H9 (cell line): ENCODE data around the gene RDH5. TPM values are rescaled to one million over a fixed set of nuclear protein-coding genes. Genes with fewer than 3 reads are reported as not detected.

Experiments used
- DNase-seq: peaks from one replicate; pipeline ENCODE4 v3.0.0-alpha.2; 2017
- H2AFZ ChIP-seq: one replicate; pipeline ENCODE4 v1.6.1; 2013; ENCODE audit warnings: mild to moderate bottlenecking, low read length, control low read depth, moderate library complexity
- H2AK5ac ChIP-seq: 2 replicates; pipeline ENCODE4 v1.6.1; 2013; ENCODE audit warnings: low read length, control low read depth, mixed read lengths; ENCODE audit not compliant: insufficient read length
- H2BK120ac ChIP-seq: one replicate; pipeline ENCODE4 v1.6.1; 2013; ENCODE audit warnings: low read depth, mild to moderate bottlenecking, low read length, control low read depth, inconsistent platforms; ENCODE audit not compliant: poor library complexity, severe bottlenecking
- H2BK12ac ChIP-seq: 2 replicates; pipeline ENCODE4 v1.6.1; 2013; ENCODE audit warnings: low read length, control low read depth, mixed read lengths, low read depth; ENCODE audit not compliant: insufficient read length
- H2BK15ac ChIP-seq: 2 replicates; pipeline ENCODE4 v1.6.1; 2013; ENCODE audit warnings: low read depth, low read length, control low read depth
- H2BK20ac ChIP-seq: one replicate; pipeline ENCODE4 v1.6.1; 2013; ENCODE audit warnings: low read depth, mild to moderate bottlenecking, low read length, control low read depth, inconsistent platforms; ENCODE audit not compliant: poor library complexity, severe bottlenecking
- H2BK5ac ChIP-seq: 2 replicates; pipeline ENCODE4 v1.6.1; 2013; ENCODE audit warnings: low read length, control low read depth, mixed read lengths; ENCODE audit not compliant: insufficient read length
- H3K14ac ChIP-seq: 2 replicates; pipeline ENCODE4 v1.6.1; 2013; ENCODE audit warnings: low read length, control low read depth; ENCODE audit not compliant: insufficient read depth
- H3K18ac ChIP-seq: 2 replicates; pipeline ENCODE4 v1.6.1; 2013; ENCODE audit warnings: low read depth, mild to moderate bottlenecking, mixed read lengths, low read length, control low read depth; ENCODE audit not compliant: insufficient read length
- H3K23ac ChIP-seq: 2 replicates; pipeline ENCODE4 v1.6.1; 2013; ENCODE audit warnings: low read length, control low read depth, mixed read lengths, low read depth; ENCODE audit not compliant: insufficient read length
- H3K23me2 ChIP-seq: 2 replicates; pipeline ENCODE4 v1.6.1; 2013; ENCODE audit warnings: low read depth, mild to moderate bottlenecking, mixed read lengths, low read length, control low read depth; ENCODE audit not compliant: insufficient read length, poor library complexity, severe bottlenecking
- H3K27ac ChIP-seq: 2 replicates; pipeline ENCODE4 v1.5.1; 2013; ENCODE audit warnings: low read length, control low read depth, mixed read lengths, low read depth; ENCODE audit not compliant: insufficient read length
- H3K27me3 ChIP-seq: 2 replicates; pipeline ENCODE4 v1.6.1; 2013; ENCODE audit warnings: low read length, control low read depth, inconsistent platforms; ENCODE audit not compliant: insufficient read depth
- H3K4ac ChIP-seq: 2 replicates; pipeline ENCODE4 v1.6.1; 2013; ENCODE audit warnings: low read depth, mild to moderate bottlenecking, control low read depth, inconsistent platforms, low read length, moderate library complexity
- H3K4me1 ChIP-seq: 2 replicates; pipeline ENCODE4 v1.6.1; 2013; ENCODE audit warnings: low read length, control low read depth, inconsistent platforms; ENCODE audit not compliant: insufficient read depth
- H3K4me2 ChIP-seq: 2 replicates; pipeline ENCODE4 v1.6.1; 2013; ENCODE audit warnings: low read length, control low read depth, mixed read lengths; ENCODE audit not compliant: insufficient read length, insufficient read depth
- H3K56ac ChIP-seq: 2 replicates; pipeline ENCODE4 v1.6.1; 2013; ENCODE audit warnings: low read depth, mild to moderate bottlenecking, mixed read lengths, low read length, control low read depth; ENCODE audit not compliant: insufficient read length
- H3K79me1 ChIP-seq: 2 replicates; pipeline ENCODE4 v1.6.1; 2013; ENCODE audit warnings: low read depth, mild to moderate bottlenecking, moderate library complexity, low read length, control low read depth, inconsistent platforms; ENCODE audit not compliant: insufficient read depth, poor library complexity, severe bottlenecking
- H3K79me2 ChIP-seq: 2 replicates; pipeline ENCODE4 v1.6.1; 2013; ENCODE audit warnings: low read length, control low read depth, inconsistent platforms; ENCODE audit not compliant: insufficient read depth
- H3K9ac ChIP-seq: 2 replicates; pipeline ENCODE4 v1.6.1; 2013; ENCODE audit warnings: low read length, control low read depth, mixed read lengths; ENCODE audit not compliant: insufficient read length; ENCODE audit errors: extremely low read depth
- H3K9me3 ChIP-seq: one replicate; pipeline ENCODE4 v1.6.1; 2013; ENCODE audit warnings: low read depth, low read length, inconsistent platforms; ENCODE audit not compliant: control insufficient read depth
- H3T11ph ChIP-seq: one replicate; pipeline ENCODE4 v1.6.1; 2013; ENCODE audit warnings: mild to moderate bottlenecking, low read length, control low read depth, inconsistent platforms
- H4K20me1 ChIP-seq: one replicate; pipeline ENCODE4 v1.6.1; 2013; ENCODE audit not compliant: control insufficient read depth, insufficient read length, insufficient read depth
- H4K5ac ChIP-seq: 2 replicates; pipeline ENCODE4 v1.6.1; 2013; ENCODE audit warnings: low read depth, mild to moderate bottlenecking, mixed read lengths, low read length, control low read depth; ENCODE audit not compliant: insufficient read length
- H4K8ac ChIP-seq: replicated peaks from 2 replicates; pipeline ENCODE4 v1.6.1; 2013; ENCODE audit warnings: low read length, control low read depth, mixed read lengths, low read depth; ENCODE audit not compliant: insufficient read length
- H4K91ac ChIP-seq: 2 replicates; pipeline ENCODE4 v1.6.1; 2013; ENCODE audit warnings: low read depth, mild to moderate bottlenecking, moderate library complexity, mixed read lengths, low read length, control low read depth; ENCODE audit not compliant: insufficient read length
- H3K27ac Mint-ChIP-seq, 3 experiments: 2 replicates in 2 of 3; 3 replicates in 1 of 3; pipeline ENCODE4 v1.8.0; 2020 to 2021; ENCODE audit warnings: mixed read lengths in 3 of 3, mild to moderate bottlenecking in 1 of 3, moderate library complexity in 1 of 3
- H3K27me3 Mint-ChIP-seq: 2 replicates; pipeline ENCODE4 v1.8.0; 2021; ENCODE audit warnings: low read depth, mild to moderate bottlenecking, moderate library complexity, mixed read lengths
- H3K36me3 Mint-ChIP-seq, 3 experiments: 2 replicates in 2 of 3; 3 replicates in 1 of 3; pipeline ENCODE4 v1.8.0; 2020 to 2021; ENCODE audit warnings: low read depth in 3 of 3, mixed read lengths in 3 of 3; ENCODE audit not compliant: insufficient read depth in 1 of 3
- H3K4me1 Mint-ChIP-seq, 2 experiments: 2 replicates each; pipeline ENCODE4 v1.8.0; 2020; ENCODE audit warnings: mixed read lengths in 2 of 2
- H3K4me3 Mint-ChIP-seq, 2 experiments: 2 replicates in 1 of 2; 3 replicates in 1 of 2; pipeline ENCODE4 v1.8.0; 2020 to 2021; ENCODE audit warnings: mild to moderate bottlenecking in 2 of 2, mixed read lengths in 2 of 2, moderate library complexity in 1 of 2
- H3K9me3 Mint-ChIP-seq, 2 experiments: 2 replicates in 1 of 2; 3 replicates in 1 of 2; pipeline ENCODE4 v1.8.0; 2020; ENCODE audit warnings: mild to moderate bottlenecking in 2 of 2, mixed read lengths in 2 of 2, moderate library complexity in 1 of 2
- WGBS: extraction: QIAGEN DNeasy Blood & Tissue Kit; methylation state at CpG from one replicate; pipeline ENCODE4 v1.1.7; 2013; ENCODE audit warnings: missing lambda C conversion rate, low lambda C conversion rate, mixed read lengths; ENCODE audit not compliant: insufficient read length; ENCODE audit errors: extremely low coverage; 5-methylcytosine and 5-hydroxymethylcytosine counted together
- total RNA-seq: library from RNA; stranded (reverse); gene quantifications from 2 replicates; pipeline ENCODE4 v1.2.1, GENCODE V29; 2021
- TF ChIP-seq, protein P1 (sequence below): fragments of 200-600 bp; sonication (generic); conservative IDR thresholded peaks from 3 replicates; pipeline ENCODE4 v1.8.0; 2021; ENCODE audit warnings: antibody characterized with exemption, mild to moderate bottlenecking

RDH5 gene
- total RNA-seq, 1 experiment from 2014 or later = 6.6 TPM

DNA sequence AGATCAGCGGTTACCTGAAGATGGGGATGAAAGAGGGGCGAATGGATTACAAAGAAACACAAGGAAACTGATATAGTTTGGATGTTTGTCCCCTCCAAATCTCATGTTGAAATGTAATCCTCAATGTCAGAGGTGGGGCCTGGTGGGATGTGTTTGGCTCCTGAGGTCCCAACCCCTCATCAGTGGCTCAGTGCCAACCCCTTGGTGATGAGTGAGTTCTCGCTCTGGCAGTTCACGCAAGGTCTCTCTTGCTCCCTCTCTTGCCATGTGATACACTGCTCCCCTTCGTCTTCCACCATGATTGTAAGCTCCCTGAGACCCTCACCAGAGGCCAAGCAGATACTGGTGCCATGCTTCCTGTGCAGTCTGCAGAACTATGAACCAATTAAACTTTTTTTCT is 40.5 kb upstream of the RDH5 start:
- Mint-ChIP-seq H3K9me3 (no peaks in the 10 kb centered on the region), H3K27me3 (peaks cover 7% of the 10 kb centered on the region), H3K4me1 (peaks cover 20 to 21% of the 10 kb centered on the region in 2 experiments), H3K4me3 (no peak overlapping the region), H3K27ac (no peak overlapping the region), H3K36me3 (peaks cover 0 to 8% (median 0%) of the 10 kb centered on the region in 3 experiments; a peak in 2 of 7 replicates)
- Histone ChIP-seq H4K91ac (no peak overlapping the region), H2AFZ (no peak overlapping the region), H3K4ac (no peak overlapping the region), H4K20me1 (no peaks in the 10 kb centered on the region), H2BK15ac (no peak overlapping the region), H3T11ph (no peak overlapping the region), H2BK20ac (no peak overlapping the region), H2AK5ac (no peak overlapping the region), H3K56ac (no peak overlapping the region), H2BK5ac (no peak overlapping the region), H3K27me3 (no peaks in the 10 kb centered on the region), H3K79me2 (no peaks in the 10 kb centered on the region), H3K9me3 (no peaks in the 10 kb centered on the region), H3K18ac (no peak overlapping the region), H3K9ac (no peak overlapping the region), H3K27ac (no peak overlapping the region), H3K4me1 (no peaks in the 10 kb centered on the region), H3K23ac (no peak overlapping the region), H3K23me2 (no peaks in the 10 kb centered on the region), H3K4me2 (no peak overlapping the region), H3K14ac (no peak overlapping the region), H4K8ac (no peak overlapping the region), H2BK12ac (no peak overlapping the region), H4K5ac (no peak overlapping the region), H3K79me1 (no peaks in the 10 kb centered on the region), H2BK120ac (no peak overlapping the region)
- TF ChIP-seq, protein P1, sequence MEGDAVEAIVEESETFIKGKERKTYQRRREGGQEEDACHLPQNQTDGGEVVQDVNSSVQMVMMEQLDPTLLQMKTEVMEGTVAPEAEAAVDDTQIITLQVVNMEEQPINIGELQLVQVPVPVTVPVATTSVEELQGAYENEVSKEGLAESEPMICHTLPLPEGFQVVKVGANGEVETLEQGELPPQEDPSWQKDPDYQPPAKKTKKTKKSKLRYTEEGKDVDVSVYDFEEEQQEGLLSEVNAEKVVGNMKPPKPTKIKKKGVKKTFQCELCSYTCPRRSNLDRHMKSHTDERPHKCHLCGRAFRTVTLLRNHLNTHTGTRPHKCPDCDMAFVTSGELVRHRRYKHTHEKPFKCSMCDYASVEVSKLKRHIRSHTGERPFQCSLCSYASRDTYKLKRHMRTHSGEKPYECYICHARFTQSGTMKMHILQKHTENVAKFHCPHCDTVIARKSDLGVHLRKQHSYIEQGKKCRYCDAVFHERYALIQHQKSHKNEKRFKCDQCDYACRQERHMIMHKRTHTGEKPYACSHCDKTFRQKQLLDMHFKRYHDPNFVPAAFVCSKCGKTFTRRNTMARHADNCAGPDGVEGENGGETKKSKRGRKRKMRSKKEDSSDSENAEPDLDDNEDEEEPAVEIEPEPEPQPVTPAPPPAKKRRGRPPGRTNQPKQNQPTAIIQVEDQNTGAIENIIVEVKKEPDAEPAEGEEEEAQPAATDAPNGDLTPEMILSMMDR = no peak
- WGBS = no CpG with 5 or more reads among the region's 5 CpGs
- DNase-seq = no peak
